Stomach (tissue), 9 donors: ENCODE measurements around the gene ESR1. TPM values are rescaled to one million over a fixed set of nuclear protein-coding genes. Genes with fewer than 3 reads are reported as not detected.

Experiments used
- DNase-seq, 2 donors: peaks; one replicate each; pipeline versions ENCODE4 v3.0.0 to v3.0.0-alpha.2; 2013 to 2019
- H3K27ac ChIP-seq, 5 donors: fragments of 200-600 bp in 4 of 5; sonication (generic) in 4 of 5; one replicate each; pipeline ENCODE4 v1.5.1; 2013 to 2019; ENCODE audit warnings: mild to moderate bottlenecking in 1 of 5, moderate library complexity in 1 of 5
- H3K27me3 ChIP-seq, 3 donors: fragments of 200-600 bp; sonication (generic); one replicate each; pipeline ENCODE4 v1.5.1; 2017 to 2019; ENCODE audit warnings: mixed run types in 1 of 3
- H3K36me3 ChIP-seq, 4 donors: fragments of 200-600 bp; sonication (generic); 1 replicate in 3 of 4; 2 replicates in 1 of 4; pipeline ENCODE4 v1.5.1; 2016 to 2019
- H3K4me1 ChIP-seq, 4 donors: fragments of 200-600 bp; sonication (generic); one replicate each; pipeline ENCODE4 v1.5.1; 2016 to 2019
- H3K4me3 ChIP-seq, 4 donors: fragments of 200-600 bp; sonication (generic) in 3 of 4; one replicate each; pipeline ENCODE4 v1.5.1; 2016 to 2019; ENCODE audit warnings: mild to moderate bottlenecking in 1 of 4
- H3K9me3 ChIP-seq, 4 donors: fragments of 200-600 bp; sonication (generic); one replicate each; pipeline ENCODE4 v1.5.1; 2016 to 2019
- CTCF ChIP-seq, 7 experiments: fragments of 450-650 bp in 4 of 7; fragments of 200-600 bp in 3 of 7; sonication (generic) in 3 of 7; IDR thresholded peaks; one replicate each; pipeline ENCODE4 v1.5.1; 2016 to 2019; ENCODE audit warnings: antibody characterized with exemption in 7 of 7, control low read depth in 2 of 7, mild to moderate bottlenecking in 1 of 7
- EP300 ChIP-seq: sonication (generic); formaldehyde crosslinking; IDR thresholded peaks from one replicate; pipeline ENCODE4 v1.6.1; 2017; ENCODE audit warnings: antibody characterized with exemption
- POLR2A ChIP-seq, 4 donors: fragments of 450-650 bp; IDR thresholded peaks; one replicate each; pipeline ENCODE4 v1.6.1; 2016; ENCODE audit warnings: antibody characterized with exemption in 4 of 4, control low read depth in 2 of 4, mild to moderate bottlenecking in 1 of 4, moderate library complexity in 1 of 4
- POLR2AphosphoS5 ChIP-seq, 3 donors: sonication (generic); formaldehyde crosslinking; IDR thresholded peaks; one replicate each; pipeline ENCODE4 v1.6.1; 2016; ENCODE audit warnings: antibody characterized with exemption in 3 of 3
- WGBS, 5 donors: extraction: QIAGEN DNeasy Blood & Tissue Kit in 3 of 5; methylation state at CpG; one replicate each; pipeline versions ENCODE4 v1.1.5 to v1.1.7; 2013 to 2018; 5-methylcytosine and 5-hydroxymethylcytosine counted together
- intact Hi-C: fragments of 100-400 bp; cut with DNase I; formaldehyde crosslinking; loops from one replicate; pipeline ENCODE4 v1.15.1; 2023; ENCODE audit warnings: low total_unique reads
- polyA plus RNA-seq, 3 donors: library from polyadenylated mRNA; stranded (reverse); fragments of 200-250 nt; gene quantifications; one replicate each; pipeline ENCODE4 v1.2.3, GENCODE V29; 2013
- total RNA-seq, 5 donors: library from RNA; depleted of rRNA; stranded (reverse); fragments of >200 nt; gene quantifications; one replicate each; pipeline versions ENCODE4 v1.1.0 to v1.2.3, GENCODE V29; 2014 to 2016
- donor health status: healthy with polysubstance abuse.
- donor health status: Bipolar disorder and iron deficiency.
- donor health status: healthy.

ESR1 gene
- total and polyA plus RNA-seq, 8 donors = 0.05 to 2.0 (median 1.8) TPM; not detected in 3

GRCh38 chr6:152154559-152155356 lies 347.3 kb downstream of the ESR1 start:
- H3K27ac ChIP-seq = no peak overlapping the region
- intact Hi-C loops = no loop called here
- no peak for TF ChIP-seq CTCF (IDR thresholded peaks at IDR 0.05)
- TF ChIP-seq POLR2AphosphoS5 (IDR thresholded peaks at IDR 0.05) = no peak
- no peak for TF ChIP-seq EP300
- no peak for TF ChIP-seq POLR2A (IDR thresholded peaks at IDR 0.05)

DNA sequence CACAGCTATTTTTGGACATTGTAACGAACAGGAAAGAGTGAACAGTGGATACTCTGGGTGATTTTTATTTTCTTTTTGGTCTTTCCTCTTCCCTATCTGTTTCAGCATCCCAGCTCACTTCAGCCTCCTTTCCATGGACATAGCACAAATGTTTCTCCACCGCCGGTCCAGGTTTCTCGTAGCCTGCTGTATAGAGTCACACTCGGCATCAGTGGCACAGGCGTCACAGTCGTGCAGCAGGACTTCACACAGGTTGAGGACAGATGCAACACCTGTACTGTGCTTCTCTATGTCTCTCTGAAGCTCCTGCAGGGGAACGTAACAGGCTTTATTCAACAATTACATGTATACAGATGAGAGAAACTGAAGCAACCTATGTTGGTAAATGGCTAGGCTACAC lies 348.3 kb downstream of the ESR1 start:
- Histone ChIP-seq H3K27me3 (no peaks in the 10 kb centered on the region), H3K27ac (no peak overlapping the region), H3K4me1 (no peaks in the 10 kb centered on the region), H3K36me3 (peaks cover 19 to 80% (median 70%) of the 10 kb centered on the region in 4 donors), H3K9me3 (no peaks in the 10 kb centered on the region), H3K4me3 (no peak overlapping the region)
- TF ChIP-seq CTCF (IDR thresholded peaks at IDR 0.05) (no peak), POLR2AphosphoS5 (IDR thresholded peaks at IDR 0.05) (no peak), POLR2A (IDR thresholded peaks at IDR 0.05) (no peak), EP300 (no peak)
- no peak for DNase-seq
- 81 to 95% (median 85%) methylated on average over 8 of the region's 8 CpGs for WGBS, 5 donors
- intact Hi-C loops = no loop called here

More at GRCh38 chr6:152154559-152155356, 347.3 kb downstream of the ESR1 start:
- no peaks in the 10 kb centered on the region for H3K9me3 ChIP-seq
- 89 to 93% (median 90%) methylated on average over 17 of the region's 17 CpGs for WGBS, 5 donors
- no peak for DNase-seq
- H3K4me3 ChIP-seq = no peak overlapping the region
- peaks cover 22 to 85% (median 73%) of the 10 kb centered on the region in 4 donors for H3K36me3 ChIP-seq
- H3K4me1 ChIP-seq = no peaks in the 10 kb centered on the region
- no peaks in the 10 kb centered on the region for H3K27me3 ChIP-seq

DNA sequence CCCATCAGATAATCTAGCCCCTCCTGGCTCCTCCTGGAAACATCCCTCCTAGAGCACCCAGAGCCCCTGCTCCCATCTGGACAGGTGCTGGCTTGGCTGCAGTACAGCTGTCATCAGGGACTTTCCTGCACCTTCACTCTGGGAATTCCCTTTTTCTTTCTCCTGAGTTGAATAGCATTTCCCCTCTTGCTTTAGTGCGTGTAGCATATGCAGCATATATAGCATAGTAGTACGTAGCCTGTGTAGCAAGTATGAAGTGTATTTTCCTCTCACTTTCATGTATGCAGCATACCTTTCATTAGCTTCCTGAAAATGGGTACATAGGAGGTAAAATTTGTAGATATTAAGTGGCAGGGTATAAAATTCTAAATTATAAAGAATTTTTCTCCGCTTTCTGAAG lies 352.9 kb downstream of the ESR1 start:
- DNase-seq = no peak
- Histone ChIP-seq H3K27ac (no peak overlapping the region), H3K36me3 (peaks cover 5 to 60% (median 53%) of the 10 kb centered on the region in 4 donors), H3K27me3 (no peaks in the 10 kb centered on the region), H3K4me1 (no peaks in the 10 kb centered on the region), H3K4me3 (no peak overlapping the region), H3K9me3 (no peaks in the 10 kb centered on the region)
- 82 to 92% (median 85%) methylated on average over 3 of the region's 3 CpGs for WGBS, 5 donors
- intact Hi-C loops = no loop called here
- no peak for TF ChIP-seq POLR2A (IDR thresholded peaks at IDR 0.05)
- TF ChIP-seq CTCF (IDR thresholded peaks at IDR 0.05) = no peak
- no peak for TF ChIP-seq POLR2AphosphoS5 (IDR thresholded peaks at IDR 0.05)

- no peak overlapping the region for H3K4me3 ChIP-seq
- intact Hi-C loops = no loop called here
- no peaks in the 10 kb centered on the region for H3K27me3 ChIP-seq
- H3K27ac ChIP-seq = no peak overlapping the region
- no peaks in the 10 kb centered on the region for H3K9me3 ChIP-seq
- TF ChIP-seq POLR2A (IDR thresholded peaks at IDR 0.05) (no peak), CTCF (IDR thresholded peaks at IDR 0.05) (no peak), EP300 (no peak), POLR2AphosphoS5 (IDR thresholded peaks at IDR 0.05) (no peak)
- DNase-seq = no peak
- no peaks in the 10 kb centered on the region for H3K4me1 ChIP-seq
- H3K36me3 ChIP-seq = peaks cover 5 to 58% (median 47%) of the 10 kb centered on the region in 4 donors
Observed at GRCh38 chr6:152161501-152161900, 354.0 kb downstream of the ESR1 start.
